SU-DHL-6 (cell line): ENCODE data around the gene AQP5.

ENCODE experiments used
- H2AFZ ChIP-seq: fragments of 200-600 bp; sonication (generic); 2 replicates; pipeline ENCODE4 v1.6.1; 2014; ENCODE audit warnings: low read depth, mild to moderate bottlenecking, moderate library complexity, mixed read lengths, antibody characterized with exemption, low read length; ENCODE audit not compliant: severe bottlenecking
- H3F3A ChIP-seq: fragments of 200-600 bp; shearing (Covaris generic); 2 replicates; pipeline ENCODE4 v1.6.0; 2016; ENCODE audit warnings: antibody characterized with exemption, mild to moderate bottlenecking; ENCODE audit not compliant: insufficient read depth
- H3K27ac ChIP-seq: fragments of 200-600 bp; sonication (generic); 2 replicates; pipeline ENCODE4 v1.5.1; 2016; ENCODE audit warnings: low read depth, mild to moderate bottlenecking, low read length, moderate library complexity, mixed read lengths
- H3K27me3 ChIP-seq: fragments of 200-600 bp; sonication (generic), shearing (Covaris generic); 2 replicates; pipeline ENCODE4 v1.6.0; 2014; ENCODE audit warnings: mild to moderate bottlenecking, low read length
- H3K36me3 ChIP-seq: fragments of 200-600 bp; sonication (generic); 2 replicates; pipeline ENCODE4 v1.6.1; 2014; ENCODE audit warnings: mild to moderate bottlenecking, low read length, mixed read lengths
- H3K4me2 ChIP-seq: fragments of 300-600, 200-600 bp; shearing (Covaris generic), sonication (generic); 2 replicates; pipeline ENCODE4 v1.6.0; 2014; ENCODE audit warnings: low read length, low read depth, mild to moderate bottlenecking; ENCODE audit not compliant: poor library complexity, severe bottlenecking
- H3K4me3 ChIP-seq: fragments of 200-600 bp; sonication (generic); 2 replicates; pipeline ENCODE4 v1.5.1; 2014; ENCODE audit warnings: antibody characterized with exemption, low read length, mild to moderate bottlenecking, mixed read lengths; ENCODE audit not compliant: insufficient read depth, poor library complexity, severe bottlenecking
- H3K79me2 ChIP-seq: fragments of 200-600 bp; sonication (generic); 2 replicates; pipeline ENCODE4 v1.6.1; 2014; ENCODE audit warnings: mild to moderate bottlenecking, low read length, moderate library complexity; ENCODE audit not compliant: insufficient read depth
- H3K9ac ChIP-seq: fragments of 200-600 bp; sonication (generic); 2 replicates; pipeline ENCODE4 v1.7.0; 2014; ENCODE audit warnings: mild to moderate bottlenecking, low read length
- H3K9me2 ChIP-seq: fragments of 200-600 bp; sonication (generic); replicated peaks from 2 replicates; pipeline ENCODE4 v1.6.1; 2014; ENCODE audit warnings: low read length; ENCODE audit not compliant: insufficient read depth
- H3K9me3 ChIP-seq: fragments of 200-600 bp; sonication (generic); 2 replicates; pipeline ENCODE4 v1.6.1; 2014; ENCODE audit warnings: low read length, mixed read lengths; ENCODE audit not compliant: insufficient read depth
- H4K20me1 ChIP-seq: fragments of 200-600 bp; sonication (generic); 2 replicates; pipeline ENCODE4 v1.6.1; 2014; ENCODE audit warnings: low read depth, mild to moderate bottlenecking, antibody characterized with exemption, low read length, moderate library complexity, mixed read lengths
- CTCF ChIP-seq: fragments of 200-600 bp; sonication (generic); IDR thresholded peaks from one replicate; pipeline ENCODE4 v1.5.1; 2017; ENCODE audit warnings: antibody characterized with exemption, mild to moderate bottlenecking, low read length, moderate library complexity; ENCODE audit not compliant: insufficient read depth, poor library complexity, severe bottlenecking
- EZH2phosphoT487 ChIP-seq: fragments of 200-600 bp; sonication (generic), shearing (Covaris generic); conservative IDR thresholded peaks from 2 replicates; pipeline ENCODE4 v1.6.1; 2018; ENCODE audit warnings: mild to moderate bottlenecking, antibody characterized with exemption, low read length, moderate library complexity, mixed read lengths

Gene AQP5

DNA sequence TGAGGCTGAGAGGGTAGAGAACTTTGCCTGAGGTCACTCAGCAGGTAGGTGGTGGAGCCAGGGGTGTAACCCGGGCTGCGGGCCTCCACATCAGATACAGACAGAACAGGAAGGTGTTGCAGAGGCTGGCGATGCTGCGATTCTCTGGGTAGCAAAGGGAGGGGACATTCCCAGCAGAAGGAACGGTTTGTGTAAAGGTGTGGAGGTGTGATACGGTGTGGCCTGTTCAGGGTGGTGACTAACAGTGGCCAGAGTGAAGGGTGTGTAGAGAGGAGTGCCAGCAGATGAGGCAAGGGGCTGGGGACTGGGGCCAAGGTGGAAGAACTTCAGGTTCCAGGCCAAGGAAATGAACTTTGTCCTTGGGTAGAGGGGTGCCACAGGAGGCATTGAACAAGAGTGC is 39.7 kb upstream of the AQP5 start:
- H3K27ac ChIP-seq, result no peak overlapping the region
- no peaks in the 10 kb centered on the region for H4K20me1 ChIP-seq
- no peak overlapping the region for H3K4me3 ChIP-seq
- no peak overlapping the region for H3K4me2 ChIP-seq
- no peaks in the 10 kb centered on the region for H3F3A ChIP-seq
- no peaks in the 10 kb centered on the region for H3K79me2 ChIP-seq
- TF ChIP-seq EZH2phosphoT487 (no peak), CTCF (no peak)
- H3K27me3 ChIP-seq, result no peaks in the 10 kb centered on the region
- no peaks in the 10 kb centered on the region for H3K9me2 ChIP-seq
- H3K36me3 ChIP-seq, result no peaks in the 10 kb centered on the region
- no peak overlapping the region for H2AFZ ChIP-seq
- H3K9me3 ChIP-seq, result no peaks in the 10 kb centered on the region
- H3K9ac ChIP-seq, result no peak overlapping the region

DNA sequence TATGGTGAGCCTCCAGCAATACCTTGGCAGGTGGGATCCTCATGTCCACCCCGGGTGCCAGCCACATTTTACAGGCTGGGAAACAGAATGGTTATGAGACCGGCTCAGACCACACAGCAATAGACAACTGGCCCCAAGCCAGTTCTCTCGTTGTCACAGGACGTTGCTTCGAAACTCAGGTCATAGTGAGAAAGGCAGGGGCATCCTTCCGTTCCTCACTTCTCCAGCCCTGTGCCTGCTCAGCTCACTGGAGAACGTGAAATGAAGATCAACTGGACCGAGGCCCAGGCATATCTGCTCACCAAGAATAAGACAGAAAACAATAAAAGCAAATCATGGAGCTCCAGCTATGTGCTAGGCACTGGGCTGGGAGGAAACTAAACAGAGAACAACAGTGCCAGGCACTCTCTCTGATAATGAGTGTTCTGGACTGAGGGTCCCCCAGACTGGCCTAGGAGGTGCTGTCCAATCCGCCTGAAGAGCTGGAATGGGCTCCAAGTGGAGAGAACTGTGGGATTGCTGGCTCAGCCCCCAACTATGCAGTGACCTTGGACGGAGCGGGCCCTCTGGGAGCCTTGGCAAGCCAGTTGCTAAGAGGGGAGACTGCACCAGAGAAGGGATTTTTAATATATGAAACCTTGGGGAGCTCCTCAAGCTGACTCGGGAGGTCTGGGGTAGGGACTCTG is 39.2 kb upstream of the AQP5 start:
- H3K4me2 ChIP-seq, result no peak overlapping the region
- H3K4me3 ChIP-seq, result no peak overlapping the region
- no peaks in the 10 kb centered on the region for H3K79me2 ChIP-seq
- no peaks in the 10 kb centered on the region for H3K36me3 ChIP-seq
- no peaks in the 10 kb centered on the region for H3K27me3 ChIP-seq
- H3K9ac ChIP-seq, result no peak overlapping the region
- no peak overlapping the region for H3K27ac ChIP-seq
- TF ChIP-seq EZH2phosphoT487 (no peak), CTCF (no peak)
- no peak overlapping the region for H2AFZ ChIP-seq
- no peaks in the 10 kb centered on the region for H3F3A ChIP-seq
- no peaks in the 10 kb centered on the region for H3K9me2 ChIP-seq
- no peaks in the 10 kb centered on the region for H4K20me1 ChIP-seq
- H3K9me3 ChIP-seq, result no peaks in the 10 kb centered on the region

- H3K27me3 ChIP-seq, result no peaks in the 10 kb centered on the region
- no peak overlapping the region for H3K9ac ChIP-seq
- no peak overlapping the region for H3K4me3 ChIP-seq
- H3K79me2 ChIP-seq, result no peaks in the 10 kb centered on the region
- H3K9me2 ChIP-seq, result no peaks in the 10 kb centered on the region
- no peak overlapping the region for H3K27ac ChIP-seq
- H3K9me3 ChIP-seq, result no peaks in the 10 kb centered on the region
- no peaks in the 10 kb centered on the region for H3K36me3 ChIP-seq
- H3F3A ChIP-seq, result no peaks in the 10 kb centered on the region
- H2AFZ ChIP-seq, result no peak overlapping the region
- no peak overlapping the region for H3K4me2 ChIP-seq
- no peaks in the 10 kb centered on the region for H4K20me1 ChIP-seq
- no peak for TF ChIP-seq CTCF
- TF ChIP-seq EZH2phosphoT487, result no peak
Measured at GRCh38 chr12:49923035-49923644, 38.5 kb upstream of the AQP5 start.
